Measurements from ENCODE around the gene KIF25.

KIF25 gene

DNA sequence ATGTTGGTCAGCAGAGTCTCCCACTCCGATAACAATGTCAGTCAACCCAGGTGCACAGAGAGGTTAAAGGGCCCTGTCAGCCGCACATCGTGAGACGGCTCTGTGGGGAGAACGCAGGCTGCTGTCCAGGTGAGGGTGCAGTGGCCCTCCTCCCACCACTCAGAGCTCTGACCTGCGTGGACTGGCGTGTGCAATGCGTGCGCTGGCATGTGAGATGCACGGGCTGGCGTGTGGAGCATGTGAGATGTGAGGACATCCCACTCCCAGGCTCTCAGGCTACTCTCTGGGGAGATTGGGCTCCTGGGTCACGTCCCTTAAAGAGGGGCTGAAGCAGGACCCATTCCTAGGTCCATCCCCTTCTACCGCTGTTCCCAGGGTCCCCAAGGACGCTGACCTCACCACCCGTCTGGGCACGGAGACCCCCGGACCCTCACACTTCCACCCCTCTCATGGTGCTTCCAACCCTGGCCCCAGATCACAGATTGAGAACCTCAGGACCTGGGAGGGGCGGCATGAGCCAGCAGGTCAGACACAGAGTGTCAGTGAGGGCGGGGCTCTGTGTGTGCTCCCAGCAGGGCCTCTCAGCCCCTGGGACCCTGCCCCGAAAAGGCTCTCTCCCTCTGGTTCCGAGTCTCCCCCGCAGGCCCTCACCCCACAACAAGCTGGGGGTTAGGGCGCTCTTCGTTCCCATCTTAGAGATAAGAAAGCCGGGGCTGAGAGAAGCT is 90.1 kb downstream of the KIF25 start:
- no peak overlapping the region for H2AFZ ChIP-seq (ENCODE audit: low read depth, low read length, severe bottlenecking)
- H3K9me2 ChIP-seq (replicated peaks; ENCODE audit: insufficient read depth, low read length) = no peaks in the 10 kb centered on the region
- H3K4me3 ChIP-seq (ENCODE audit: insufficient read depth, low read length, poor library complexity, severe bottlenecking) = no peak overlapping the region
- H3K4me2 ChIP-seq (ENCODE audit: low read depth, low read length, poor library complexity, severe bottlenecking) = no peak overlapping the region
- H3K36me3 ChIP-seq (ENCODE audit: low read length) = no peaks in the 10 kb centered on the region
- no peaks in the 10 kb centered on the region for H3K79me2 ChIP-seq (ENCODE audit: insufficient read depth, low read length)
- H4K20me1 ChIP-seq (ENCODE audit: low read depth, low read length) = no peaks in the 10 kb centered on the region
- TF ChIP-seq EZH2phosphoT487 (conservative IDR thresholded peaks at IDR 0.05; ENCODE audit: low read length) (no peak), CTCF (IDR thresholded peaks at IDR 0.05; ENCODE audit: insufficient read depth, low read length, poor library complexity, severe bottlenecking) (no peak)
- no peak overlapping the region for H3K27ac ChIP-seq (ENCODE audit: low read depth, low read length)
- no peaks in the 10 kb centered on the region for H3K9me3 ChIP-seq (ENCODE audit: insufficient read depth, low read length)
- H3K9ac ChIP-seq (ENCODE audit: low read length) = no peak overlapping the region
- no peaks in the 10 kb centered on the region for H3F3A ChIP-seq (ENCODE audit: insufficient read depth)
- H3K27me3 ChIP-seq (ENCODE audit: low read length) = no peaks in the 10 kb centered on the region

- no peaks in the 10 kb centered on the region for H3K79me2 ChIP-seq (ENCODE audit: insufficient read depth, low read length)
- no peaks in the 10 kb centered on the region for H3K9me2 ChIP-seq (replicated peaks; ENCODE audit: insufficient read depth, low read length)
- no peaks in the 10 kb centered on the region for H3K9me3 ChIP-seq (ENCODE audit: insufficient read depth, low read length)
- H3K27ac ChIP-seq (ENCODE audit: low read depth, low read length) = no peak overlapping the region
- H2AFZ ChIP-seq (ENCODE audit: low read depth, low read length, severe bottlenecking) = no peak overlapping the region
- no peak overlapping the region for H3K4me3 ChIP-seq (ENCODE audit: insufficient read depth, low read length, poor library complexity, severe bottlenecking)
- H3K4me2 ChIP-seq (ENCODE audit: low read depth, low read length, poor library complexity, severe bottlenecking) = no peak overlapping the region
- no peaks in the 10 kb centered on the region for H3F3A ChIP-seq (ENCODE audit: insufficient read depth)
- H3K27me3 ChIP-seq (ENCODE audit: low read length) = no peaks in the 10 kb centered on the region
- no peak overlapping the region for H3K9ac ChIP-seq (ENCODE audit: low read length)
- no peaks in the 10 kb centered on the region for H4K20me1 ChIP-seq (ENCODE audit: low read depth, low read length)
- TF ChIP-seq CTCF (IDR thresholded peaks at IDR 0.05; ENCODE audit: insufficient read depth, low read length, poor library complexity, severe bottlenecking) (no peak), EZH2phosphoT487 (conservative IDR thresholded peaks at IDR 0.05; ENCODE audit: low read length) (no peak)
- H3K36me3 ChIP-seq (ENCODE audit: low read length) = no peaks in the 10 kb centered on the region
These were observed 90.9 kb downstream of the KIF25 start for GRCh38 chr6:168088161-168089053.

DNA sequence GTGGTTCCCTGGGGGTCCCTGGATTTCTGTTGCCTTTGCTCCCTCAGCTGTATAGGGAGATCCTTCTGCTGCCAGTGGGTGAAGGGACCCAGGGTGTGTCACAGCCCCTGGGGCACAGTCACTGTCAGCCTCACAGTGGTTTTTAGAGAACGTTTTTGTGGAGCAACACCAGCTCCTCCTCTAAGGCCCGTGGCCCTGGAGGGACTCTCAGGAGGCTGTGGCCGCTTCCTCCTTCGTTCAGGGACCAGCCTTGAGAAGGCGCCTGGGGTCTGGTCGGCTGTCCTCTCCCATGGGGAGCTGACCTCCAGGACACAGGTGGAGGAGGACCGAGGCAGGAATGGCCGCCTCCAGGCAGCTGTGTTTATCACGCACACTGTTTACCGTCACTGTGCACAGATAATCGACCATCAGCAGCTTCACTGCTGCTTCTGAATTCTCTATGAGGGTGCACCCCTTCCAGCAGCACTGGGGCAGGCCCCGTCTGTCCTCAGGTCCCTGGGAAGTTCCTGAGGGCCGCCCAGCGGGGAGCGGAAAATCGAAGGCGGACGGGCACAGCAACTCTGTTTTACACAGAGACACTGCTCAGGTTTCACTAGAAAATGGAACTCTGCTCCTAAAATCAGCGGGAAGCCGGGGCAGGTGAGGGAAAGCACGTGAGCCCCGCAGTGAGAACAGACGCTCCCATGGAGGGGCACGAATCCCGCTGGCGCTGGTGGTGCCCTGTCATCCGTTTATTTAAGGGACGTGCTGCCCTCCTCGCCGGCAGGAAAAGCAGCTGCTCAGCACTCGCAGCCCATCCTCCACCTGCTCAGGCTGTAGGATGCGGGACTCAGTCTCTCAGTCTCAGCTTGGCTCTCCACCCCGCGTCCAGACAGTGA is 92.0 kb downstream of the KIF25 start:
- H3K4me3 ChIP-seq (ENCODE audit: insufficient read depth, low read length, poor library complexity, severe bottlenecking) = no peak overlapping the region
- H2AFZ ChIP-seq (ENCODE audit: low read depth, low read length, severe bottlenecking) = no peak overlapping the region
- H3F3A ChIP-seq (ENCODE audit: insufficient read depth) = no peaks in the 10 kb centered on the region
- H3K9me2 ChIP-seq (replicated peaks; ENCODE audit: insufficient read depth, low read length) = no peaks in the 10 kb centered on the region
- no peaks in the 10 kb centered on the region for H3K36me3 ChIP-seq (ENCODE audit: low read length)
- H3K9me3 ChIP-seq (ENCODE audit: insufficient read depth, low read length) = no peaks in the 10 kb centered on the region
- H3K27ac ChIP-seq (ENCODE audit: low read depth, low read length) = no peak overlapping the region
- no peak for TF ChIP-seq CTCF (IDR thresholded peaks at IDR 0.05; ENCODE audit: insufficient read depth, low read length, poor library complexity, severe bottlenecking)
- no peak overlapping the region for H3K9ac ChIP-seq (ENCODE audit: low read length)
- no peak overlapping the region for H3K4me2 ChIP-seq (ENCODE audit: low read depth, low read length, poor library complexity, severe bottlenecking)
- H4K20me1 ChIP-seq (ENCODE audit: low read depth, low read length) = no peaks in the 10 kb centered on the region
- H3K27me3 ChIP-seq (ENCODE audit: low read length) = no peaks in the 10 kb centered on the region
- no peaks in the 10 kb centered on the region for H3K79me2 ChIP-seq (ENCODE audit: insufficient read depth, low read length)

All from SU-DHL-6 (cell line).